SK-N-SH (cell line): ENCODE results near the gene CCDC91. TPM values are rescaled to one million over a fixed set of nuclear protein-coding genes. Genes with fewer than 3 reads are reported as not detected.
"Not testable (repeated sequence)": the region's sequence is repeated elsewhere in the genome, so short reads cannot be mapped to it uniquely, and the experiment has no call there.

Source experiments
- CTCF ChIA-PET: fragments of 300-600, 350-600 bp; formaldehyde crosslinking; extraction: SDS; loops from one replicate; lab custom pipeline; 2021; lab: Yijun Ruan, JAX
- POLR2A ChIA-PET: fragments of 350-600 bp; sonication (Branson Sonifier 250); formaldehyde crosslinking; extraction: SDS; loops from one replicate; lab custom pipeline; 2020; ENCODE audit warnings: antibody characterized with exemption, inconsistent platforms; lab: Yijun Ruan, JAX
- DNase-seq: peaks from one replicate; pipeline ENCODE4 v3.0.0; 2012
- H2AFZ ChIP-seq: fragments of 200-600 bp; sonication (generic); 2 replicates; pipeline ENCODE4 v1.8.1; 2016; ENCODE audit warnings: antibody characterized with exemption, mild to moderate bottlenecking, low read depth
- H3F3A ChIP-seq: fragments of 200-600 bp; sonication (generic); replicated peaks from 2 replicates; pipeline ENCODE3; 2016; ENCODE audit warnings: antibody characterized with exemption, mild to moderate bottlenecking; ENCODE audit not compliant: insufficient read depth
- H3K27ac ChIP-seq, 2 experiments: fragments of 200-500 bp in 1 of 2; fragments of 200-600 bp in 1 of 2; sonication (Bioruptor generic) in 1 of 2; sonication (generic), shearing (Covaris generic) in 1 of 2; 2 replicates each; pipeline versions ENCODE4 v1.5.1 to v1.6.1; 2014 to 2016; ENCODE audit warnings: low read depth in 2 of 2, inconsistent platforms in 1 of 2, low read length in 1 of 2, mild to moderate bottlenecking in 1 of 2, mixed read lengths in 1 of 2
- H3K27me3 ChIP-seq: fragments of 200-600 bp; sonication (generic), shearing (Covaris generic); 2 replicates; pipeline ENCODE4 v1.6.1; 2016; ENCODE audit warnings: mixed run types; ENCODE audit not compliant: insufficient read depth
- H3K36me3 ChIP-seq, 2 experiments: fragments of 200-500 bp in 1 of 2; fragments of 200-600 bp in 1 of 2; sonication (Bioruptor generic) in 1 of 2; sonication (generic) in 1 of 2; replicated peaks in 1 of 2; 2 replicates each; pipeline versions ENCODE3 to v1.5.1; 2014 to 2016; ENCODE audit warnings: low read length in 1 of 2, mild to moderate bottlenecking in 1 of 2; ENCODE audit not compliant: insufficient read depth in 2 of 2, control insufficient read depth in 1 of 2
- H3K4me1 ChIP-seq, 2 experiments: fragments of 200-500 bp in 1 of 2; fragments of 200-600 bp in 1 of 2; sonication (Bioruptor generic) in 1 of 2; sonication (generic), shearing (Covaris generic) in 1 of 2; 2 replicates each; pipeline versions ENCODE4 v1.5.1 to v1.6.1; 2014 to 2016; ENCODE audit warnings: low read depth in 1 of 2, low read length in 1 of 2, mixed run types in 1 of 2; ENCODE audit not compliant: insufficient read depth in 2 of 2, control insufficient read depth in 1 of 2
- H3K4me2 ChIP-seq: fragments of 200-600 bp; sonication (generic), shearing (Covaris generic); 2 replicates; pipeline ENCODE4 v1.6.1; 2017; ENCODE audit warnings: mixed run types
- H3K4me3 ChIP-seq, 2 experiments: fragments of 200-500 bp in 1 of 2; fragments of 200-600 bp in 1 of 2; sonication (Bioruptor generic) in 1 of 2; sonication (generic), shearing (Covaris generic) in 1 of 2; 2 replicates each; pipeline versions ENCODE4 v1.5.1 to v1.8.1; 2014 to 2016; ENCODE audit warnings: low read depth in 2 of 2, inconsistent platforms in 1 of 2, low read length in 1 of 2, mild to moderate bottlenecking in 1 of 2, mixed read lengths in 1 of 2, moderate library complexity in 1 of 2
- H3K79me2 ChIP-seq: fragments of 200-600 bp; sonication (generic); 2 replicates; pipeline ENCODE4 v1.8.1; 2017; ENCODE audit warnings: mild to moderate bottlenecking; ENCODE audit not compliant: insufficient read depth
- H3K9ac ChIP-seq: fragments of 200-600 bp; sonication (generic); 2 replicates; pipeline ENCODE4 v1.6.1; 2017; ENCODE audit warnings: mixed run types
- H3K9me2 ChIP-seq: fragments of 200-600 bp; sonication (generic); 2 replicates; pipeline ENCODE4 v1.6.1; 2017; ENCODE audit warnings: mixed run types
- H3K9me3 ChIP-seq: fragments of 200-600 bp; sonication (generic); 2 replicates; pipeline ENCODE4 v1.6.1; 2017; ENCODE audit warnings: mixed run types, mild to moderate bottlenecking, moderate library complexity
- H4K20me1 ChIP-seq: fragments of 200-600 bp; sonication (generic); 2 replicates; pipeline ENCODE4 v1.6.1; 2017; ENCODE audit warnings: mild to moderate bottlenecking, mixed run types; ENCODE audit not compliant: insufficient read depth
- ELF1 ChIP-seq: IDR thresholded peaks from 2 replicates; pipeline ENCODE4 v1.4.0; 2012
- EZH2phosphoT487 ChIP-seq: fragments of 200-600 bp; sonication (generic); IDR thresholded peaks from 2 replicates; pipeline ENCODE4 v1.6.1; 2017; ENCODE audit warnings: low read depth, mixed run types, mild to moderate bottlenecking, antibody characterized with exemption, moderate library complexity, borderline replicate concordance
- FOXJ3 ChIP-seq: sonication (generic); formaldehyde crosslinking; IDR thresholded peaks from 2 replicates; pipeline ENCODE4 v1.5.1; 2020; ENCODE audit warnings: mild to moderate bottlenecking, missing genetic modification reagents
- GABPA ChIP-seq: IDR thresholded peaks from 2 replicates; pipeline ENCODE4 v1.4.0; 2012; ENCODE audit warnings: low read depth, mild to moderate bottlenecking
- MAX ChIP-seq: IDR thresholded peaks from 2 replicates; pipeline ENCODE4 v1.4.0; 2012; ENCODE audit warnings: low read depth
- MEF2A ChIP-seq: IDR thresholded peaks from 2 replicates; pipeline ENCODE4 v1.4.0; 2012; ENCODE audit warnings: low read depth, borderline replicate concordance
- MXI1 ChIP-seq: IDR thresholded peaks from 2 replicates; pipeline ENCODE4 v1.6.1; 2012; ENCODE audit warnings: mild to moderate bottlenecking, low read depth, low read length, improper control_type of control experiment
- NRF1 ChIP-seq: IDR thresholded peaks from 2 replicates; pipeline ENCODE4 v1.6.1; 2012; ENCODE audit warnings: low read depth, mild to moderate bottlenecking, low read length
- POLR2AphosphoS5 ChIP-seq: IDR thresholded peaks from 2 replicates; pipeline ENCODE4 v1.6.1; 2012; ENCODE audit warnings: low read depth, low read length
- RAD21 ChIP-seq: IDR thresholded peaks from 2 replicates; pipeline ENCODE4 v1.6.1; 2012; ENCODE audit warnings: mild to moderate bottlenecking, low read length
- RCOR1 ChIP-seq: fragments of 150-350 bp; IDR thresholded peaks from 2 replicates; pipeline ENCODE4 v1.6.1; 2017; ENCODE audit warnings: antibody characterized with exemption, low read length
- SIN3A ChIP-seq: IDR thresholded peaks from 2 replicates; pipeline ENCODE4 v1.6.1; 2012; ENCODE audit warnings: low read depth, mild to moderate bottlenecking, low read length, moderate library complexity, borderline replicate concordance
- SMC3 ChIP-seq: IDR thresholded peaks from 2 replicates; pipeline ENCODE4 v1.6.1; 2012; ENCODE audit warnings: low read depth, low read length, improper control_type of control experiment
- TAF1 ChIP-seq: IDR thresholded peaks from 2 replicates; pipeline ENCODE4 v1.6.1; 2012; ENCODE audit warnings: low read depth, mild to moderate bottlenecking, low read length, moderate library complexity, borderline replicate concordance
- TCF12 ChIP-seq: IDR thresholded peaks from 2 replicates; pipeline ENCODE4 v1.4.0; 2012
- USF1 ChIP-seq: IDR thresholded peaks from 2 replicates; pipeline ENCODE4 v1.4.0; 2012; ENCODE audit warnings: low read depth, borderline replicate concordance
- YY1 ChIP-seq: IDR thresholded peaks from 2 replicates; pipeline ENCODE4 v1.4.0; 2012; ENCODE audit warnings: low read depth, mild to moderate bottlenecking
- ZBTB33 ChIP-seq: IDR thresholded peaks from 2 replicates; pipeline ENCODE4 v1.4.0; 2012; ENCODE audit warnings: low read depth, borderline replicate concordance
- WGBS: methylation state at CpG from one replicate; pipeline ENCODE4 v1.1.6; 2017; ENCODE audit warnings: low lambda C conversion rate; 5-methylcytosine and 5-hydroxymethylcytosine counted together
- polyA plus RNA-seq, 3 experiments: library from polyadenylated mRNA; depleted of rRNA; stranded (reverse); fragments of >200 nt; gene quantifications; 2 replicates each; pipeline ENCODE4 v1.2.3, GENCODE V29; 2012
- TF ChIP-seq, protein P1 (sequence below): fragments of 200-600 bp; sonication (generic); IDR thresholded peaks from 2 replicates; pipeline ENCODE4 v1.6.1; 2017; ENCODE audit warnings: antibody characterized with exemption, mild to moderate bottlenecking, moderate library complexity
- TF ChIP-seq, protein P2 (sequence below): IDR thresholded peaks from 2 replicates; pipeline ENCODE4 v1.6.1; 2012; ENCODE audit warnings: mild to moderate bottlenecking, low read depth, low read length, moderate library complexity

Gene CCDC91
- polyA plus RNA-seq, 1 of the 3 experiments (the other 2 are of a cell fraction) = 13.0 TPM

- Histone ChIP-seq H3K27me3 (no peaks in the 10 kb centered on the region), H4K20me1 (no peaks in the 10 kb centered on the region)
- no peak for DNase-seq
- POLR2A ChIA-PET = no interaction called here
- TF ChIP-seq RCOR1 = no peak
- TF ChIP-seq MEF2A = no peak
- no peak for TF ChIP-seq RAD21
- TF ChIP-seq, protein P1, sequence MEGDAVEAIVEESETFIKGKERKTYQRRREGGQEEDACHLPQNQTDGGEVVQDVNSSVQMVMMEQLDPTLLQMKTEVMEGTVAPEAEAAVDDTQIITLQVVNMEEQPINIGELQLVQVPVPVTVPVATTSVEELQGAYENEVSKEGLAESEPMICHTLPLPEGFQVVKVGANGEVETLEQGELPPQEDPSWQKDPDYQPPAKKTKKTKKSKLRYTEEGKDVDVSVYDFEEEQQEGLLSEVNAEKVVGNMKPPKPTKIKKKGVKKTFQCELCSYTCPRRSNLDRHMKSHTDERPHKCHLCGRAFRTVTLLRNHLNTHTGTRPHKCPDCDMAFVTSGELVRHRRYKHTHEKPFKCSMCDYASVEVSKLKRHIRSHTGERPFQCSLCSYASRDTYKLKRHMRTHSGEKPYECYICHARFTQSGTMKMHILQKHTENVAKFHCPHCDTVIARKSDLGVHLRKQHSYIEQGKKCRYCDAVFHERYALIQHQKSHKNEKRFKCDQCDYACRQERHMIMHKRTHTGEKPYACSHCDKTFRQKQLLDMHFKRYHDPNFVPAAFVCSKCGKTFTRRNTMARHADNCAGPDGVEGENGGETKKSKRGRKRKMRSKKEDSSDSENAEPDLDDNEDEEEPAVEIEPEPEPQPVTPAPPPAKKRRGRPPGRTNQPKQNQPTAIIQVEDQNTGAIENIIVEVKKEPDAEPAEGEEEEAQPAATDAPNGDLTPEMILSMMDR = no peak
- TF ChIP-seq POLR2AphosphoS5 = no peak
- no peak for TF ChIP-seq MAX
- no peak for TF ChIP-seq GABPA
- no peak for TF ChIP-seq TAF1
- TF ChIP-seq TCF12 = no peak
- no peak for TF ChIP-seq NRF1
- TF ChIP-seq FOXJ3 (CRISPR knock-in tag) = no peak
- no peak for TF ChIP-seq ZBTB33
- TF ChIP-seq SIN3A = no peak
- TF ChIP-seq, protein P2, sequence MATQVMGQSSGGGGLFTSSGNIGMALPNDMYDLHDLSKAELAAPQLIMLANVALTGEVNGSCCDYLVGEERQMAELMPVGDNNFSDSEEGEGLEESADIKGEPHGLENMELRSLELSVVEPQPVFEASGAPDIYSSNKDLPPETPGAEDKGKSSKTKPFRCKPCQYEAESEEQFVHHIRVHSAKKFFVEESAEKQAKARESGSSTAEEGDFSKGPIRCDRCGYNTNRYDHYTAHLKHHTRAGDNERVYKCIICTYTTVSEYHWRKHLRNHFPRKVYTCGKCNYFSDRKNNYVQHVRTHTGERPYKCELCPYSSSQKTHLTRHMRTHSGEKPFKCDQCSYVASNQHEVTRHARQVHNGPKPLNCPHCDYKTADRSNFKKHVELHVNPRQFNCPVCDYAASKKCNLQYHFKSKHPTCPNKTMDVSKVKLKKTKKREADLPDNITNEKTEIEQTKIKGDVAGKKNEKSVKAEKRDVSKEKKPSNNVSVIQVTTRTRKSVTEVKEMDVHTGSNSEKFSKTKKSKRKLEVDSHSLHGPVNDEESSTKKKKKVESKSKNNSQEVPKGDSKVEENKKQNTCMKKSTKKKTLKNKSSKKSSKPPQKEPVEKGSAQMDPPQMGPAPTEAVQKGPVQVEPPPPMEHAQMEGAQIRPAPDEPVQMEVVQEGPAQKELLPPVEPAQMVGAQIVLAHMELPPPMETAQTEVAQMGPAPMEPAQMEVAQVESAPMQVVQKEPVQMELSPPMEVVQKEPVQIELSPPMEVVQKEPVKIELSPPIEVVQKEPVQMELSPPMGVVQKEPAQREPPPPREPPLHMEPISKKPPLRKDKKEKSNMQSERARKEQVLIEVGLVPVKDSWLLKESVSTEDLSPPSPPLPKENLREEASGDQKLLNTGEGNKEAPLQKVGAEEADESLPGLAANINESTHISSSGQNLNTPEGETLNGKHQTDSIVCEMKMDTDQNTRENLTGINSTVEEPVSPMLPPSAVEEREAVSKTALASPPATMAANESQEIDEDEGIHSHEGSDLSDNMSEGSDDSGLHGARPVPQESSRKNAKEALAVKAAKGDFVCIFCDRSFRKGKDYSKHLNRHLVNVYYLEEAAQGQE = no peak
- no peak for TF ChIP-seq SMC3
- TF ChIP-seq YY1 = no peak
- no peak for TF ChIP-seq USF1
- TF ChIP-seq EZH2phosphoT487 = no peak
- no peak for TF ChIP-seq ELF1
- TF ChIP-seq MXI1 = no peak
- TF ChIP-seq, all 33 proteins: peak for 0
- peaks cover 0 to 7% of the 10 kb centered on the region in 2 experiments for H3K36me3 ChIP-seq
- no peak overlapping the region for H3K4me2 ChIP-seq
- no peak overlapping the region for H3K9ac ChIP-seq
- no peaks in the 10 kb centered on the region for H3K9me3 ChIP-seq
- H3F3A ChIP-seq = no peaks in the 10 kb centered on the region
- CTCF ChIA-PET = no interaction called here
- H3K4me1 ChIP-seq = no peaks in the 10 kb centered on the region
- H3K27ac ChIP-seq = no peak overlapping the region
- H3K4me3 ChIP-seq = no peak overlapping the region
- H3K9me2 ChIP-seq = no peaks in the 10 kb centered on the region
- H3K79me2 ChIP-seq = no peaks in the 10 kb centered on the region
- no peak overlapping the region for H2AFZ ChIP-seq
Measured at GRCh38 chr12:28463396-28463795, 273.1 kb downstream of the CCDC91 start.

DNA sequence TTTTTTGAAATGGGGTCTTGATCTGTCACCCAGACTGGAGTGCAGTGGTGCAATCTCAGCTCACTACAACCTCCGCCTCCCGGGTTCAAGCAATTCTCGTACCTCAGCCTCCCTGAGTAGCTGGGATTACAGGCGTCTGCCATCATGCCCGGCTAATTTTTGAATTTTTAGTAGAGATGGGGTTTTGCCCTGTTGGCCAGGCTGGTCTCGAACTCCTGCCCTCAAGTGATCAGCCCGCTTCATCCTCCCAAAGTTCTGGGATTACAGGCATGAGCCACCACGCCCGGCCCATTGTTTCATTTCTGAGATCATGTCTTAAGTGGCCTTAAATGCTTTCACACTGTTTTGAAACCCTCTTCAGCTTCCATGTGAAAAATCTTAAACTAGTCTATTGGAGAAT is 281.5 kb downstream of the CCDC91 start:
- CTCF ChIA-PET = not testable (repeated sequence)

More for the DNA sequence above, 281.5 kb downstream of the CCDC91 start:
- H3K27me3 ChIP-seq, H3K4me3 ChIP-seq, DNase-seq, H3K4me1 ChIP-seq, H3K9ac ChIP-seq, H4K20me1 ChIP-seq, H3K9me2 ChIP-seq, H2AFZ ChIP-seq, H3K79me2 ChIP-seq, POLR2A ChIA-PET, H3K36me3 ChIP-seq, H3K9me3 ChIP-seq, H3K4me2 ChIP-seq, H3K27ac ChIP-seq, H3F3A ChIP-seq: not testable (repeated sequence)
- 95% methylated on average over 9 of the region's 9 CpGs for WGBS
